Activated CD4-positive, CD25-positive, alpha-beta regulatory T cell treated with anti-CD3 and anti-CD28 coated beads, Interleukin-2, amount 50 U/mL, for 16 hours (primary cell): ENCODE data around the gene CSTPP1.
"Not testable (repeated sequence)": the region's sequence is repeated elsewhere in the genome, so short reads cannot be mapped to it uniquely, and the experiment has no call there.

Source experiments
- DNase-seq: peaks from one replicate; pipeline ENCODE4 v3.0.0-alpha.2; 2020; ENCODE audit warnings: low read depth, low spot score

The CSTPP1 gene

GRCh38 chr11:47181271-47181670 is 244.7 kb downstream of the CSTPP1 start:
- DNase-seq, result no peak

GRCh38 chr11:47182380-47182779 is 245.8 kb downstream of the CSTPP1 start:
- no peak for DNase-seq

- DNase-seq, result no peak
These were observed 246.7 kb downstream of the CSTPP1 start for GRCh38 chr11:47183031-47183856.

- no peak for DNase-seq
These were observed 247.4 kb downstream of the CSTPP1 start for GRCh38 chr11:47183969-47184368.

GRCh38 chr11:47184711-47185304 is 248.2 kb downstream of the CSTPP1 start:
- no peak for DNase-seq

GRCh38 chr11:47185305-47186075 is 248.9 kb downstream of the CSTPP1 start:
- DNase-seq, result no peak

GRCh38 chr11:47186076-47186699 is 249.6 kb downstream of the CSTPP1 start, which contains the start of gene PACSIN3:
Gene PACSIN3 (minus strand): TSS chr11:47186434. CDS start chr11:47182727, 3,707 bp downstream.
- no peak for DNase-seq

- no peak for DNase-seq
These were observed 250.4 kb downstream of the CSTPP1 start for GRCh38 chr11:47186700-47187695.

- no peak for DNase-seq
These were observed 251.2 kb downstream of the CSTPP1 start for GRCh38 chr11:47187723-47188122.

GRCh38 chr11:47188259-47188658 is 251.7 kb downstream of the CSTPP1 start:
- DNase-seq, result no peak

GRCh38 chr11:47189100-47189834 is 252.7 kb downstream of the CSTPP1 start:
- no peak for DNase-seq

- DNase-seq, result not testable (repeated sequence)
These were observed 254.6 kb downstream of the CSTPP1 start for GRCh38 chr11:47191137-47191536.

GRCh38 chr11:47192111-47192510 is 255.6 kb downstream of the CSTPP1 start:
- no peak for DNase-seq

- DNase-seq, result not testable (repeated sequence)
These were observed 261.6 kb downstream of the CSTPP1 start for GRCh38 chr11:47198161-47198560.

- DNase-seq, result no peak
These were observed 264.5 kb downstream of the CSTPP1 start for GRCh38 chr11:47201015-47201414.

GRCh38 chr11:47202576-47202975 is 266.0 kb downstream of the CSTPP1 start:
- DNase-seq, result no peak

- no peak for DNase-seq
These were observed 268.1 kb downstream of the CSTPP1 start for GRCh38 chr11:47204637-47204989.

GRCh38 chr11:47206577-47206976 is 270.0 kb downstream of the CSTPP1 start:
- not testable (repeated sequence) for DNase-seq

- DNase-seq, result no peak
These were observed 270.9 kb downstream of the CSTPP1 start for GRCh38 chr11:47207459-47207858.

GRCh38 chr11:47208008-47208552 is 271.5 kb downstream of the CSTPP1 start:
- not testable (repeated sequence) for DNase-seq
